ENCODE measurements around the gene TRIM44.
"Not testable (repeated sequence)": the region's sequence is repeated elsewhere in the genome, so short reads cannot be mapped to it uniquely, and the experiment has no call there.

The TRIM44 gene

GRCh38 chr11:35855671-35856070 is 193.1 kb downstream of the TRIM44 start:
- no peak for DNase-seq (ENCODE audit: low spot score)

- no peak for DNase-seq (ENCODE audit: low spot score)
Measured at GRCh38 chr11:35856259-35856658, 193.7 kb downstream of the TRIM44 start.

GRCh38 chr11:35856756-35857155 is 194.2 kb downstream of the TRIM44 start:
- DNase-seq (ENCODE audit: low spot score) = no peak

- no peak for DNase-seq (ENCODE audit: low spot score)
Measured at GRCh38 chr11:35857922-35858321, 195.3 kb downstream of the TRIM44 start.

GRCh38 chr11:35859301-35859700 is 196.7 kb downstream of the TRIM44 start:
- no peak for DNase-seq (ENCODE audit: low spot score)

- not testable (repeated sequence) for DNase-seq (ENCODE audit: low spot score)
Measured at GRCh38 chr11:35860194-35860593, 197.6 kb downstream of the TRIM44 start.

GRCh38 chr11:35861191-35861590 is 198.6 kb downstream of the TRIM44 start:
- no peak for DNase-seq (ENCODE audit: low spot score)

GRCh38 chr11:35862666-35863065 is 200.1 kb downstream of the TRIM44 start:
- DNase-seq (ENCODE audit: low spot score) = no peak

- no peak for DNase-seq (ENCODE audit: low spot score)
Measured at GRCh38 chr11:35864131-35864530, 201.6 kb downstream of the TRIM44 start.

GRCh38 chr11:35866601-35867000 is 204.0 kb downstream of the TRIM44 start:
- no peak for DNase-seq (ENCODE audit: low spot score)
